GM21515 (cell line): Measurements from ENCODE around the gene EGLN1.

Source experiments
- ATAC-seq: cut with Tn5 transposase; IDR thresholded peaks from one replicate; pipeline ENCODE4 v1.9.1; 2021; ENCODE audit not compliant: unreplicated experiment

EGLN1 gene

GRCh38 chr1:231334079-231334666 is 87.9 kb downstream of the EGLN1 start:
- no peak for ATAC-seq

GRCh38 chr1:231332761-231333160 is 89.3 kb downstream of the EGLN1 start:
- no peak for ATAC-seq

- no peak for ATAC-seq
These were observed 92.6 kb downstream of the EGLN1 start for GRCh38 chr1:231329483-231329882.

GRCh38 chr1:231327617-231328016 is 94.5 kb downstream of the EGLN1 start:
- ATAC-seq = no peak

GRCh38 chr1:231326248-231326647 is 95.8 kb downstream of the EGLN1 start:
- ATAC-seq = no peak

- no peak for ATAC-seq
These were observed 97.4 kb downstream of the EGLN1 start for GRCh38 chr1:231324660-231325059.

- no peak for ATAC-seq
These were observed 99.1 kb downstream of the EGLN1 start for GRCh38 chr1:231322880-231323530.

- no peak for ATAC-seq
These were observed 103.0 kb downstream of the EGLN1 start for GRCh38 chr1:231319080-231319479.

GRCh38 chr1:231318568-231318967 is 103.5 kb downstream of the EGLN1 start:
- no peak for ATAC-seq

- ATAC-seq = no peak
These were observed 104.1 kb downstream of the EGLN1 start for GRCh38 chr1:231318015-231318355.

- ATAC-seq = no peak
These were observed 104.6 kb downstream of the EGLN1 start for GRCh38 chr1:231317306-231318014.

- no peak for ATAC-seq
These were observed 106.2 kb downstream of the EGLN1 start for GRCh38 chr1:231315887-231316286.
